SK-N-SH (cell line): ENCODE measurements around the gene ITLN1. TPM values are rescaled to one million over a fixed set of nuclear protein-coding genes. Genes with fewer than 3 reads are reported as not detected.
"Not testable (repeated sequence)": the region's sequence is repeated elsewhere in the genome, so short reads cannot be mapped to it uniquely, and the experiment has no call there.

Source experiments
- CTCF ChIA-PET: fragments of 300-600, 350-600 bp; formaldehyde crosslinking; extraction: SDS; loops from one replicate; lab custom pipeline; 2021; lab: Yijun Ruan, JAX
- POLR2A ChIA-PET: fragments of 350-600 bp; sonication (Branson Sonifier 250); formaldehyde crosslinking; extraction: SDS; loops from one replicate; lab custom pipeline; 2020; ENCODE audit warnings: antibody characterized with exemption, inconsistent platforms; lab: Yijun Ruan, JAX
- DNase-seq: peaks from one replicate; pipeline ENCODE4 v3.0.0; 2012
- H2AFZ ChIP-seq: fragments of 200-600 bp; sonication (generic); 2 replicates; pipeline ENCODE4 v1.8.1; 2016; ENCODE audit warnings: antibody characterized with exemption, mild to moderate bottlenecking, low read depth
- H3F3A ChIP-seq: fragments of 200-600 bp; sonication (generic); replicated peaks from 2 replicates; pipeline ENCODE3; 2016; ENCODE audit warnings: antibody characterized with exemption, mild to moderate bottlenecking; ENCODE audit not compliant: insufficient read depth
- H3K27ac ChIP-seq, 2 experiments: fragments of 200-500 bp in 1 of 2; fragments of 200-600 bp in 1 of 2; sonication (Bioruptor generic) in 1 of 2; sonication (generic), shearing (Covaris generic) in 1 of 2; 2 replicates each; pipeline versions ENCODE4 v1.5.1 to v1.6.1; 2014 to 2016; ENCODE audit warnings: low read depth in 2 of 2, inconsistent platforms in 1 of 2, low read length in 1 of 2, mild to moderate bottlenecking in 1 of 2, mixed read lengths in 1 of 2
- H3K27me3 ChIP-seq: fragments of 200-600 bp; sonication (generic), shearing (Covaris generic); 2 replicates; pipeline ENCODE4 v1.6.1; 2016; ENCODE audit warnings: mixed run types; ENCODE audit not compliant: insufficient read depth
- H3K36me3 ChIP-seq, 2 experiments: fragments of 200-500 bp in 1 of 2; fragments of 200-600 bp in 1 of 2; sonication (Bioruptor generic) in 1 of 2; sonication (generic) in 1 of 2; replicated peaks in 1 of 2; 2 replicates each; pipeline versions ENCODE3 to v1.5.1; 2014 to 2016; ENCODE audit warnings: low read length in 1 of 2, mild to moderate bottlenecking in 1 of 2; ENCODE audit not compliant: insufficient read depth in 2 of 2, control insufficient read depth in 1 of 2
- H3K4me1 ChIP-seq, 2 experiments: fragments of 200-500 bp in 1 of 2; fragments of 200-600 bp in 1 of 2; sonication (Bioruptor generic) in 1 of 2; sonication (generic), shearing (Covaris generic) in 1 of 2; 2 replicates each; pipeline versions ENCODE4 v1.5.1 to v1.6.1; 2014 to 2016; ENCODE audit warnings: low read depth in 1 of 2, low read length in 1 of 2, mixed run types in 1 of 2; ENCODE audit not compliant: insufficient read depth in 2 of 2, control insufficient read depth in 1 of 2
- H3K4me2 ChIP-seq: fragments of 200-600 bp; sonication (generic), shearing (Covaris generic); 2 replicates; pipeline ENCODE4 v1.6.1; 2017; ENCODE audit warnings: mixed run types
- H3K4me3 ChIP-seq, 2 experiments: fragments of 200-500 bp in 1 of 2; fragments of 200-600 bp in 1 of 2; sonication (Bioruptor generic) in 1 of 2; sonication (generic), shearing (Covaris generic) in 1 of 2; 2 replicates each; pipeline versions ENCODE4 v1.5.1 to v1.8.1; 2014 to 2016; ENCODE audit warnings: low read depth in 2 of 2, inconsistent platforms in 1 of 2, low read length in 1 of 2, mild to moderate bottlenecking in 1 of 2, mixed read lengths in 1 of 2, moderate library complexity in 1 of 2
- H3K79me2 ChIP-seq: fragments of 200-600 bp; sonication (generic); 2 replicates; pipeline ENCODE4 v1.8.1; 2017; ENCODE audit warnings: mild to moderate bottlenecking; ENCODE audit not compliant: insufficient read depth
- H3K9ac ChIP-seq: fragments of 200-600 bp; sonication (generic); 2 replicates; pipeline ENCODE4 v1.6.1; 2017; ENCODE audit warnings: mixed run types
- H3K9me2 ChIP-seq: fragments of 200-600 bp; sonication (generic); 2 replicates; pipeline ENCODE4 v1.6.1; 2017; ENCODE audit warnings: mixed run types
- H3K9me3 ChIP-seq: fragments of 200-600 bp; sonication (generic); 2 replicates; pipeline ENCODE4 v1.6.1; 2017; ENCODE audit warnings: mixed run types, mild to moderate bottlenecking, moderate library complexity
- H4K20me1 ChIP-seq: fragments of 200-600 bp; sonication (generic); 2 replicates; pipeline ENCODE4 v1.6.1; 2017; ENCODE audit warnings: mild to moderate bottlenecking, mixed run types; ENCODE audit not compliant: insufficient read depth
- CTCF ChIP-seq: fragments of 200-600 bp; sonication (generic); IDR thresholded peaks from 2 replicates; pipeline ENCODE4 v1.6.1; 2017; ENCODE audit warnings: antibody characterized with exemption, mild to moderate bottlenecking, moderate library complexity
- GATA2 ChIP-seq: sonication (generic); formaldehyde crosslinking; IDR thresholded peaks from 2 replicates; pipeline ENCODE4 v1.5.0; 2020; ENCODE audit warnings: mild to moderate bottlenecking, missing genetic modification reagents
- MEF2A ChIP-seq: IDR thresholded peaks from 2 replicates; pipeline ENCODE4 v1.4.0; 2012; ENCODE audit warnings: low read depth, borderline replicate concordance
- POLR2AphosphoS5 ChIP-seq: IDR thresholded peaks from 2 replicates; pipeline ENCODE4 v1.6.1; 2012; ENCODE audit warnings: low read depth, low read length
- TEAD4 ChIP-seq: IDR thresholded peaks from 2 replicates; pipeline ENCODE4 v1.4.0; 2012; ENCODE audit warnings: mild to moderate bottlenecking, borderline replicate concordance; ENCODE audit not compliant: insufficient read depth
- YY1 ChIP-seq: IDR thresholded peaks from 2 replicates; pipeline ENCODE4 v1.4.0; 2012; ENCODE audit warnings: low read depth, mild to moderate bottlenecking
- WGBS: methylation state at CpG from one replicate; pipeline ENCODE4 v1.1.6; 2017; ENCODE audit warnings: low lambda C conversion rate; 5-methylcytosine and 5-hydroxymethylcytosine counted together
- polyA plus RNA-seq, 3 experiments: library from polyadenylated mRNA; depleted of rRNA; stranded (reverse); fragments of >200 nt; gene quantifications; 2 replicates each; pipeline ENCODE4 v1.2.3, GENCODE V29; 2012
- TF ChIP-seq, protein P1 (sequence below): IDR thresholded peaks from 2 replicates; pipeline ENCODE4 v1.4.0; 2012; ENCODE audit warnings: low read depth

The ITLN1 gene
- polyA plus RNA-seq (2012; rRNA removed) = not detected in 2 replicates
- polyA plus RNA-seq (2012; cell fraction: cytosol; rRNA removed) = not detected in 2 replicates
- polyA plus RNA-seq (2012; cell fraction: nucleus; rRNA removed) = not detected in 2 replicates

DNA sequence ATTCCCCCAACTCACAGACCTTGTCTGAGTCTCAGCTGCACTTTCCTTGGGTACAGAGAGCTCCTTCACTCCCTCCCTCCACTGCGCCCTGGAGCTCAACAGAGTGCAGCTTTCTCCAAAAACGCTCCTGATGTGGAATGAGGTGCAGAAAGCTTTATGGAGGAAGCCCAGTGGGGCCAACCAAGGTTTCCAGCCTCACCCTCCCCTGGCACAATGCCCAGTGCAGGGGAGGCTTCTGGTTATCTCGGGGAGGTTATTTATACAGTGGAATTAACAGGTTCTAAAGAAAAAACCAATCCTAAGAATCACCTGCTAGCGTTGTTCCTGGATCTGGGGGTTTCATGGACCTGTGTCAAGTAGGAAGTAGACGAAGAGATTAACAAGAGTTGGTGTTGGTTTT is at the start of gene ITLN1:
TSS of gene ITLN1 (minus strand) at position 139 of the 400 bp plus-strand sequence. CDS start 303 bp downstream, outside the sequence.
- Histone ChIP-seq H3K9ac (no peak within 1 kb of the TSS), H3K79me2 (no peaks in the 10 kb centered on the region), H3K36me3 (no peaks in the 10 kb centered on the region), H3K4me1 (no peaks in the 10 kb centered on the region), H3K4me2 (no peak within 1 kb of the TSS), H3K9me2 (no peaks in the 10 kb centered on the region), H2AFZ (no peak within 1 kb of the TSS), H3K27me3 (no peaks in the 10 kb centered on the region), H3K9me3 (no peaks in the 10 kb centered on the region), H3K27ac (no peak within 1 kb of the TSS), H4K20me1 (no peaks in the 10 kb centered on the region), H3F3A (no peaks in the 10 kb centered on the region), H3K4me3 (no peak within 1 kb of the TSS)
- CTCF ChIA-PET = interaction anchor here (0.5 to 1.8 kb wide), 8 partner anchors 11 to 210 kb away, joined by 3 to 7 read pairs (median 4); no protein-coding TSS in a partner anchor
- TF ChIP-seq TEAD4 (no peak), POLR2AphosphoS5 (no peak), CTCF (no peak), MEF2A (no peak)
- TF ChIP-seq, protein P1, sequence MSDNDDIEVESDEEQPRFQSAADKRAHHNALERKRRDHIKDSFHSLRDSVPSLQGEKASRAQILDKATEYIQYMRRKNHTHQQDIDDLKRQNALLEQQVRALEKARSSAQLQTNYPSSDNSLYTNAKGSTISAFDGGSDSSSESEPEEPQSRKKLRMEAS = no peak
- POLR2A ChIA-PET = no interaction called here
- 8% methylated on average over 5 of the region's 5 CpGs for whole genome bisulfite sequencing
- no peak for DNase-seq

DNA sequence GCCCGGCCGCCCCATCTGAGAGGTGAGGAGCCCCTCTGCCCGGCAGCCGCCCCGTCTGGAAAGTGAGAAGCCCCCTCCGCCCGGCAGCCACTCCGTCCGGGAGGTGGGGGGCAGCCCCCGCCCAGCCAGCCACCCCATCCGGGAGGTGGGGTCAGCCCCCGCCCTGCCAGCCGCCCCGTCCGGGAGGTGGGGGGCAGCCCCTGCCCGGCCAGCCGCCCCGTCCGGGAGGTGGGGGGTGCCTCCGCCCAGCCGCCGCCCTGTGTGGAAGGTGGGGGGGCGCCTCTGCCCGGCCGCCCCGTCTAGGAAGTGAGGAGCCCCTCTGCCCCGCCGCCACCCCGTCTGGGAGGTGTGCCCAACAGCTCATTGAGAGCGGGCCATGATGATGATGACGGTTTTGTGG is 48.3 kb upstream of the ITLN1 start:
- H4K20me1 ChIP-seq, H3K36me3 ChIP-seq, H3K9me2 ChIP-seq, H3K9ac ChIP-seq, H3F3A ChIP-seq, H3K79me2 ChIP-seq, H3K27ac ChIP-seq, H3K4me2 ChIP-seq, H3K4me1 ChIP-seq, H3K4me3 ChIP-seq, H3K9me3 ChIP-seq, DNase-seq, CTCF ChIA-PET, H2AFZ ChIP-seq, H3K27me3 ChIP-seq, POLR2A ChIA-PET: not testable (repeated sequence)
- 61% methylated on average over 10 of the region's 31 CpGs for WGBS

DNA sequence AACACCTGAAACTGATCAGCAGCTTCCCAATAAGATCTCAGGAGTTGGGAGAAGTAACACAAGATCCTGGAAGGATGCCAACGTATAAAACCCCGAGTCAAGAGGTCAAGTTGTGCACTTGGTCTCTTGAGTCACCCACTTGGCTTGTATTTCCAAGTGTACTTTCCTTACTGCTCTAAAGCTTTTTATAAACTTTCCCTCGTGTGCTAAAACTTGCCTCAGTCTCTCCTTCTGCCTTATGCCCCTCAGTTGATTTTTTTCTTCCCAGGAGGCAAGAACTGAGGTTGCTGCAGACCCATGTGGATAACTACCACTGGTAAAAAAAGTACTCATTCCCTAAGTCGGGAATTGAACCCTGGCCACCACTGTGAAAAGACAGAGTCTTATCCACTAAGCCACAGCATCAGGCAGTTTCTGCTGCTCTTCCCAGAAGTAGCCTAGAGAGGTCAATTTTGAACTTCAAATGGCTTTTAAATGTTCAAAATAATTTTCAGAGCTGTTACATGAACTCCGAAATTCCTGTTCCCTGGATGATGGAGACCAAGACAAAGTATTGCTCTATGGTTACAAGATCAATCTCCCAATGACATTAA is 40.8 kb upstream of the ITLN1 start:
- TF ChIP-seq YY1 (no peak), GATA2 (CRISPR knock-in tag) (no peak)
- CTCF ChIA-PET = interaction anchor here (0.6 kb wide), 1 partner anchor 329 kb away, joined by 3 read pairs; no protein-coding TSS in a partner anchor
- Histone ChIP-seq H3K9me3 (no peaks in the 10 kb centered on the region), H3K4me1 (no peaks in the 10 kb centered on the region), H3K27me3 (no peaks in the 10 kb centered on the region; the same call in 1 of the 2 replicates), H3K9me2 (no peaks in the 10 kb centered on the region), H3K4me3 (no peak overlapping the region), H3F3A (no peaks in the 10 kb centered on the region), H3K4me2 (no peak overlapping the region), H3K9ac (no peak overlapping the region), H3K79me2 (no peaks in the 10 kb centered on the region), H2AFZ (no peak overlapping the region), H4K20me1 (no peaks in the 10 kb centered on the region), H3K27ac (no peak overlapping the region), H3K36me3 (no peaks in the 10 kb centered on the region)
- 3% methylated on average over 5 of the region's 5 CpGs for WGBS
- no peak for DNase-seq
- POLR2A ChIA-PET = interaction anchor here (0.6 kb wide), 1 partner anchor 64 kb away, joined by 3 read pairs; no protein-coding TSS in a partner anchor
